H1 (cell line): ENCODE results near the gene PPM1K. TPM values are rescaled to one million over a fixed set of nuclear protein-coding genes. Genes with fewer than 3 reads are reported as not detected.

Experiments used
- CTCF ChIA-PET: fragments of 300-600 bp; sonication (Branson Sonifier 250); formaldehyde crosslinking; loops from one replicate; lab custom pipeline; 2021; ENCODE audit not compliant: partially characterized antibody; lab: Charles Lee
- POLR2A ChIA-PET: fragments of 300-600 bp; sonication (Branson Sonifier 250); formaldehyde crosslinking; loops from one replicate; lab custom pipeline; 2021; ENCODE audit warnings: inconsistent platforms; ENCODE audit not compliant: partially characterized antibody; lab: Charles Lee
- DNase-seq, 2 experiments: peaks; one replicate each; pipeline versions ENCODE4 v3.0.0 to v3.0.0-alpha.2; 2010 to 2022; ENCODE audit warnings: low spot score in 2 of 2, low read depth in 1 of 2, mixed read lengths in 1 of 2
- FAIRE-seq: peaks from 2 replicates; lab custom pipeline; 2011; peaks lifted over from hg19 to GRCh38; lab: Jason Lieb, UNC
- H2AFZ ChIP-seq: 2 replicates; pipeline ENCODE4 v1.8.1; 2012; ENCODE audit warnings: low read length, inconsistent platforms
- H2AK5ac ChIP-seq: 2 replicates; pipeline ENCODE4 v1.6.1; 2013; ENCODE audit warnings: low read depth, low read length
- H2BK120ac ChIP-seq: replicated peaks from 2 replicates; pipeline ENCODE3; 2013; ENCODE audit warnings: low read depth, low read length, inconsistent platforms
- H2BK12ac ChIP-seq: 2 replicates; pipeline ENCODE4 v1.6.1; 2013; ENCODE audit warnings: low read depth, low read length
- H2BK15ac ChIP-seq: 2 replicates; pipeline ENCODE4 v1.6.1; 2013; ENCODE audit warnings: low read length
- H2BK20ac ChIP-seq: 2 replicates; pipeline ENCODE4 v1.6.1; 2013; ENCODE audit warnings: low read length
- H2BK5ac ChIP-seq: 2 replicates; pipeline ENCODE4 v1.6.1; 2013; ENCODE audit warnings: low read depth, low read length
- H3K14ac ChIP-seq: 2 replicates; pipeline ENCODE4 v1.6.1; 2013; ENCODE audit warnings: inconsistent platforms; ENCODE audit not compliant: insufficient read length
- H3K18ac ChIP-seq: 2 replicates; pipeline ENCODE4 v1.6.1; 2013; ENCODE audit warnings: low read length; ENCODE audit errors: extremely low read depth
- H3K23ac ChIP-seq: 2 replicates; pipeline ENCODE4 v1.6.1; 2013; ENCODE audit warnings: inconsistent platforms; ENCODE audit not compliant: insufficient read length
- H3K23me2 ChIP-seq: 2 replicates; pipeline ENCODE4 v1.6.1; 2013; ENCODE audit warnings: low read depth, low read length
- H3K27ac ChIP-seq: 2 replicates; pipeline ENCODE4 v1.6.1; 2011; ENCODE audit warnings: low read depth, low read length, inconsistent platforms
- H3K27me3 ChIP-seq, 4 experiments: replicated peaks in 1 of 4; 1 replicate in 1 of 4; 2 replicates in 3 of 4; pipeline versions ENCODE4 v1.6.1 to v1.8.1; 2011 to 2013; ENCODE audit warnings: low read length in 3 of 4, mild to moderate bottlenecking in 3 of 4, inconsistent platforms in 2 of 4, mixed read lengths in 2 of 4, moderate library complexity in 1 of 4; ENCODE audit not compliant: control insufficient read depth in 3 of 4, insufficient read depth in 3 of 4; ENCODE audit errors: extremely low read depth in 1 of 4
- H3K36me3 ChIP-seq, 4 experiments: 2 replicates each; pipeline versions ENCODE4 v1.6.1 to v1.8.1; 2011 to 2013; ENCODE audit warnings: mild to moderate bottlenecking in 4 of 4, low read length in 3 of 4, moderate library complexity in 2 of 4, control low read depth in 1 of 4, inconsistent platforms in 1 of 4; ENCODE audit not compliant: insufficient read depth in 4 of 4, control insufficient read depth in 2 of 4
- H3K4ac ChIP-seq: replicated peaks from 2 replicates; pipeline ENCODE3; 2013; ENCODE audit warnings: low read length, low read depth, mixed read lengths, inconsistent platforms; ENCODE audit not compliant: insufficient read length
- H3K4me1 ChIP-seq, 4 experiments: replicated peaks in 1 of 4; 1 replicate in 1 of 4; 2 replicates in 3 of 4; pipeline versions ENCODE4 v1.6.1 to v1.8.1; 2011 to 2013; ENCODE audit warnings: low read length in 3 of 4, inconsistent platforms in 2 of 4, mixed read lengths in 1 of 4; ENCODE audit not compliant: insufficient read depth in 4 of 4, control insufficient read depth in 3 of 4
- H3K4me2 ChIP-seq, 2 experiments: 2 replicates each; pipeline versions ENCODE4 v1.6.1 to v1.8.1; 2011 to 2013; ENCODE audit warnings: low read depth in 2 of 2, low read length in 2 of 2, control low read depth in 1 of 2, inconsistent platforms in 1 of 2, mild to moderate bottlenecking in 1 of 2; ENCODE audit not compliant: insufficient read depth in 1 of 2
- H3K4me3 ChIP-seq, 4 experiments: fragments of 200-600, 300-600 bp in 1 of 4; sonication (generic), shearing (Covaris generic), sonication (Bioruptor Twin) in 1 of 4; 2 replicates each; pipeline versions ENCODE4 v1.5.1 to v1.8.1; 2011 to 2016; ENCODE audit warnings: low read length in 4 of 4, low read depth in 3 of 4, control low read depth in 2 of 4, inconsistent platforms in 2 of 4, mild to moderate bottlenecking in 2 of 4, mixed read lengths in 1 of 4, moderate library complexity in 1 of 4; ENCODE audit not compliant: insufficient read depth in 2 of 4; ENCODE audit errors: extremely low read depth in 1 of 4
- H3K56ac ChIP-seq: replicated peaks from 2 replicates; pipeline ENCODE3; 2013; ENCODE audit warnings: low read depth, mild to moderate bottlenecking, mixed read lengths, low read length, inconsistent platforms; ENCODE audit not compliant: insufficient read length
- H3K79me1 ChIP-seq: 2 replicates; pipeline ENCODE4 v1.6.1; 2013; ENCODE audit warnings: low read depth, low read length, control low read depth
- H3K79me2 ChIP-seq, 2 experiments: 2 replicates each; pipeline versions ENCODE4 v1.6.1 to v1.8.1; 2012 to 2013; ENCODE audit warnings: low read length in 2 of 2, mild to moderate bottlenecking in 2 of 2, inconsistent platforms in 1 of 2; ENCODE audit not compliant: insufficient read depth in 2 of 2, control insufficient read depth in 1 of 2
- H3K9ac ChIP-seq, 4 experiments: replicated peaks in 1 of 4; 1 replicate in 1 of 4; 2 replicates in 3 of 4; pipeline versions ENCODE4 v1.6.1 to v1.8.1; 2011 to 2013; ENCODE audit warnings: low read depth in 3 of 4, low read length in 3 of 4, control low read depth in 2 of 4, mild to moderate bottlenecking in 2 of 4, moderate library complexity in 2 of 4, inconsistent platforms in 1 of 4; ENCODE audit errors: extremely low read depth in 1 of 4
- H3K9me3 ChIP-seq, 2 experiments: 2 replicates each; pipeline versions ENCODE4 v1.6.1 to v1.8.1; 2012 to 2013; ENCODE audit warnings: mild to moderate bottlenecking in 2 of 2, moderate library complexity in 2 of 2, control low read depth in 1 of 2, inconsistent platforms in 1 of 2, low read depth in 1 of 2, low read length in 1 of 2, mixed read lengths in 1 of 2; ENCODE audit not compliant: insufficient read depth in 2 of 2
- H4K20me1 ChIP-seq, 2 experiments: replicated peaks in 1 of 2; 2 replicates each; pipeline versions ENCODE3 to v1.8.1; 2011 to 2013; ENCODE audit warnings: inconsistent platforms in 2 of 2, low read length in 2 of 2, mild to moderate bottlenecking in 1 of 2; ENCODE audit not compliant: insufficient read depth in 2 of 2, control insufficient read depth in 1 of 2
- H4K5ac ChIP-seq: 2 replicates; pipeline ENCODE4 v1.6.1; 2013; ENCODE audit warnings: low read length, low read depth, mixed read lengths, inconsistent platforms; ENCODE audit not compliant: insufficient read length
- H4K8ac ChIP-seq: 2 replicates; pipeline ENCODE4 v1.8.0; 2013; ENCODE audit warnings: mild to moderate bottlenecking, moderate library complexity, low read length, inconsistent platforms; ENCODE audit not compliant: insufficient read depth; ENCODE audit errors: extremely low read depth
- H4K91ac ChIP-seq: replicated peaks from 2 replicates; pipeline ENCODE3; 2013; ENCODE audit warnings: low read length, mixed read lengths, inconsistent platforms; ENCODE audit not compliant: insufficient read length
- NANOG ChIP-seq: IDR thresholded peaks from 2 replicates; pipeline ENCODE4 v1.6.1; 2011; ENCODE audit warnings: low read length, low read depth, mild to moderate bottlenecking, inconsistent platforms; ENCODE audit not compliant: insufficient read depth, poor library complexity, severe bottlenecking
- PHF8 ChIP-seq: fragments of 200-600 bp; sonication (generic); conservative IDR thresholded peaks from 2 replicates; pipeline ENCODE4 v1.7.1; 2012; ENCODE audit warnings: low read depth, mild to moderate bottlenecking, inconsistent platforms, low read length, moderate library complexity
- TBP ChIP-seq: IDR thresholded peaks from 2 replicates; pipeline ENCODE4 v1.6.1; 2011; ENCODE audit warnings: low read depth, low read length, improper control_type of control experiment
- WGBS, 2 experiments: shearing (Covaris generic) in 1 of 2; methylation state at CpG; one replicate each; pipeline versions ENCODE4 v1.1.6 to v1.1.7; 2013 to 2015; ENCODE audit warnings: low lambda C conversion rate in 2 of 2, mixed read lengths in 2 of 2, inconsistent platforms in 1 of 2, low coverage in 1 of 2, missing lambda C conversion rate in 1 of 2; ENCODE audit not compliant: insufficient replicate concordance in 2 of 2, insufficient coverage in 1 of 2, insufficient read length in 1 of 2; ENCODE audit errors: extremely low coverage in 1 of 2, missing lambda C conversion rate in 1 of 2; 5-methylcytosine and 5-hydroxymethylcytosine counted together
- polyA plus RNA-seq, 7 experiments: library from polyadenylated mRNA; depleted of rRNA in 3 of 7; stranded (reverse) in 5 of 7; unstranded in 2 of 7; fragments of >200 nt in 5 of 7; fragments of 200-250 nt in 2 of 7; gene quantifications; 1 replicate in 5 of 7; 2 replicates in 1 of 7; 4 replicates in 1 of 7; pipeline versions ENCODE4 v1.2.1 to v1.2.3, GENCODE V29; 2011 to 2013; ENCODE audit warnings: missing spikeins in 2 of 7, mixed read lengths in 2 of 7
- total RNA-seq: library from RNA; stranded (reverse); fragmentation: NEBNext Ultra II Directional; extraction: Animal tissue kit (Norgen Biotek cat#: 25700); gene quantifications from 2 replicates; pipeline ENCODE4 v1.2.1, GENCODE V29; 2021
- TF ChIP-seq, protein P1 (sequence below), 3 experiments: IDR thresholded peaks; 1 replicate in 2 of 3; 2 replicates in 1 of 3; pipeline versions ENCODE4 v1.5.1 to v1.6.1; 2011; ENCODE audit warnings: low read length in 3 of 3, mild to moderate bottlenecking in 3 of 3, inconsistent platforms in 2 of 3, low read depth in 1 of 3, moderate library complexity in 1 of 3; ENCODE audit not compliant: insufficient read depth in 1 of 3; ENCODE audit errors: control extremely low read depth in 1 of 3

Gene PPM1K
- total and polyA plus RNA-seq, 2 of the 8 experiments (the other 6 are each of a cell fraction or from before 2014, with no cell fraction given) = 4.2 to 10.7 TPM

DNA sequence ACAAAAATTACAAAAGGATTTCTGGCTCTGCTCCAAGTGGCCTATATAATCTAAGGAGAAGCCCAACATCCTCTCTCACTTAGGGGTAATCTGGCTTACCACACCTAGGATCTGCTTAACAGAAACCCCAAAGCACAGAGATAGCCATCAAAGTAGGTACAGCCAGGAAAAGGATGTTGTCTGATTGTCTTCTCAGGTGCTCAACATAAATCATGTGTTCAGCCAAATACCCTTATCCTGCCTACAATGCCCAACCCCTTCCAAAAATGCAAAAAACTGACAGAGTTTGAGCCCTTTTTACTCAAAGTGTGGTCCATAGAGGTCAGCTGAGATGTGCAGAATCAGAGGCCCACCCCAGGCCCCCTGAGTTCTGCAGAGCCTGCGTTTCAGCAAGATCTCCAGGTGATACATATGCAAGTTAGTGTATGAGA is 53.9 kb downstream of the PPM1K start:
- no peak overlapping the region for H4K91ac ChIP-seq
- H4K5ac ChIP-seq = no peak overlapping the region
- ChIA-PET CTCF (interaction anchor here (0.6 to 1.7 kb wide), 3 partner anchors 11 to 58 kb away, joined by 3 to 5 read pairs (median 4); no protein-coding TSS in a partner anchor), POLR2A (interaction anchor here (1.3 kb wide), 1 partner anchor 10 kb away, joined by 3 read pairs; no protein-coding TSS in a partner anchor)
- no peaks in the 10 kb centered on the region for H3K23me2 ChIP-seq
- no peaks in the 10 kb centered on the region for H3K36me3 ChIP-seq
- no peak for FAIRE-seq
- no peak overlapping the region for H3K9ac ChIP-seq
- no peak overlapping the region for H2AK5ac ChIP-seq
- no peak overlapping the region for H4K8ac ChIP-seq
- no peak overlapping the region for H3K4me2 ChIP-seq
- no peaks in the 10 kb centered on the region for H3K27me3 ChIP-seq
- no peak overlapping the region for H3K27ac ChIP-seq
- H3K9me3 ChIP-seq = no peaks in the 10 kb centered on the region
- no peak overlapping the region for H3K4me3 ChIP-seq
- no peak overlapping the region for H3K14ac ChIP-seq
- no peaks in the 10 kb centered on the region for H3K79me2 ChIP-seq
- H2BK12ac ChIP-seq = no peak overlapping the region
- no peaks in the 10 kb centered on the region for H4K20me1 ChIP-seq
- no peak overlapping the region for H2BK15ac ChIP-seq
- H2AFZ ChIP-seq = peak overlapping the region; percentile 88
- no peak overlapping the region for H3K18ac ChIP-seq
- no peaks in the 10 kb centered on the region for H3K4me1 ChIP-seq
- H3K56ac ChIP-seq = no peak overlapping the region
- no peak overlapping the region for H3K4ac ChIP-seq
- WGBS, 2 experiments = 100% methylated on average over 1 of the region's 1 CpG; no CpG with 5 or more reads in 1 of the 2 experiments
- no peak overlapping the region for H2BK120ac ChIP-seq
- no peak for TF ChIP-seq TBP
- TF ChIP-seq, protein P1, sequence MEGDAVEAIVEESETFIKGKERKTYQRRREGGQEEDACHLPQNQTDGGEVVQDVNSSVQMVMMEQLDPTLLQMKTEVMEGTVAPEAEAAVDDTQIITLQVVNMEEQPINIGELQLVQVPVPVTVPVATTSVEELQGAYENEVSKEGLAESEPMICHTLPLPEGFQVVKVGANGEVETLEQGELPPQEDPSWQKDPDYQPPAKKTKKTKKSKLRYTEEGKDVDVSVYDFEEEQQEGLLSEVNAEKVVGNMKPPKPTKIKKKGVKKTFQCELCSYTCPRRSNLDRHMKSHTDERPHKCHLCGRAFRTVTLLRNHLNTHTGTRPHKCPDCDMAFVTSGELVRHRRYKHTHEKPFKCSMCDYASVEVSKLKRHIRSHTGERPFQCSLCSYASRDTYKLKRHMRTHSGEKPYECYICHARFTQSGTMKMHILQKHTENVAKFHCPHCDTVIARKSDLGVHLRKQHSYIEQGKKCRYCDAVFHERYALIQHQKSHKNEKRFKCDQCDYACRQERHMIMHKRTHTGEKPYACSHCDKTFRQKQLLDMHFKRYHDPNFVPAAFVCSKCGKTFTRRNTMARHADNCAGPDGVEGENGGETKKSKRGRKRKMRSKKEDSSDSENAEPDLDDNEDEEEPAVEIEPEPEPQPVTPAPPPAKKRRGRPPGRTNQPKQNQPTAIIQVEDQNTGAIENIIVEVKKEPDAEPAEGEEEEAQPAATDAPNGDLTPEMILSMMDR (IDR thresholded peaks at IDR 0.05; ENCODE audit: control extremely low read depth in 1 of 3, insufficient read depth in 1 of 3, low read depth in 1 of 3, low read length in 3 of 3) = no peak
- no peak for TF ChIP-seq PHF8
- no peak for TF ChIP-seq NANOG
- H3K23ac ChIP-seq = no peak overlapping the region
- no peak overlapping the region for H2BK20ac ChIP-seq
- no peak overlapping the region for H2BK5ac ChIP-seq
- DNase-seq = no peak
- no peaks in the 10 kb centered on the region for H3K79me1 ChIP-seq
